Mammary epithelial cell (primary cell): ENCODE measurements around the gene PIK3R1.

Experiments used
- EZH2 ChIP-seq: IDR thresholded peaks from 2 replicates; pipeline ENCODE4 v1.6.1; 2012; ENCODE audit warnings: low read length, inconsistent platforms, borderline replicate concordance
- TF ChIP-seq, protein P1 (sequence below), 2 donors: IDR thresholded peaks in 1 of 2; conservative IDR thresholded peaks in 1 of 2; 2 replicates each; pipeline ENCODE4 v1.5.1; 2011 to 2012; ENCODE audit warnings: inconsistent platforms in 2 of 2, low read length in 2 of 2, mild to moderate bottlenecking in 2 of 2, control low read depth in 1 of 2, low read depth in 1 of 2; ENCODE audit not compliant: insufficient read depth in 1 of 2; ENCODE audit errors: extremely low read depth in 1 of 2

- TF ChIP-seq, protein P1, sequence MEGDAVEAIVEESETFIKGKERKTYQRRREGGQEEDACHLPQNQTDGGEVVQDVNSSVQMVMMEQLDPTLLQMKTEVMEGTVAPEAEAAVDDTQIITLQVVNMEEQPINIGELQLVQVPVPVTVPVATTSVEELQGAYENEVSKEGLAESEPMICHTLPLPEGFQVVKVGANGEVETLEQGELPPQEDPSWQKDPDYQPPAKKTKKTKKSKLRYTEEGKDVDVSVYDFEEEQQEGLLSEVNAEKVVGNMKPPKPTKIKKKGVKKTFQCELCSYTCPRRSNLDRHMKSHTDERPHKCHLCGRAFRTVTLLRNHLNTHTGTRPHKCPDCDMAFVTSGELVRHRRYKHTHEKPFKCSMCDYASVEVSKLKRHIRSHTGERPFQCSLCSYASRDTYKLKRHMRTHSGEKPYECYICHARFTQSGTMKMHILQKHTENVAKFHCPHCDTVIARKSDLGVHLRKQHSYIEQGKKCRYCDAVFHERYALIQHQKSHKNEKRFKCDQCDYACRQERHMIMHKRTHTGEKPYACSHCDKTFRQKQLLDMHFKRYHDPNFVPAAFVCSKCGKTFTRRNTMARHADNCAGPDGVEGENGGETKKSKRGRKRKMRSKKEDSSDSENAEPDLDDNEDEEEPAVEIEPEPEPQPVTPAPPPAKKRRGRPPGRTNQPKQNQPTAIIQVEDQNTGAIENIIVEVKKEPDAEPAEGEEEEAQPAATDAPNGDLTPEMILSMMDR (conservative IDR thresholded peaks at IDR 0.05 in 1 of 2, IDR thresholded peaks at IDR 0.05 in 1 of 2; ENCODE audit: extremely low read depth in 1 of 2, insufficient read depth in 1 of 2, low read depth in 1 of 2, low read length in 2 of 2), result no peak
- no peak for TF ChIP-seq EZH2
Measured at GRCh38 chr5:68223904-68224303, 8.3 kb downstream of the PIK3R1 start.
